Measurements from ENCODE around the gene ATP13A3. TPM values are rescaled to one million over a fixed set of nuclear protein-coding genes. Genes with fewer than 3 reads are reported as not detected.

ATP13A3 gene
- total RNA-seq, 1 experiment from 2014 or later = 121 TPM

- DNase-seq (ENCODE audit: low spot score) = no peak
- intact Hi-C loops (cut with micrococcal nuclease; ENCODE audit: unreplicated experiment) = no loop called here
- TF ChIP-seq EZH2 (IDR thresholded peaks at IDR 0.05; ENCODE audit: borderline replicate concordance, low read depth, low read length, poor library complexity, severe bottlenecking) (no peak), CTCF (conservative IDR thresholded peaks at IDR 0.05; ENCODE audit: low read depth, low read length) (no peak)
- H3K9me3 ChIP-seq (ENCODE audit: low read depth, low read length, poor library complexity, severe bottlenecking) = no peaks in the 10 kb centered on the region
- no peaks in the 10 kb centered on the region for H3K4me1 ChIP-seq (ENCODE audit: insufficient read depth, low read length, poor library complexity, severe bottlenecking)
- no peaks in the 10 kb centered on the region for H3K27me3 ChIP-seq (replicated peaks; ENCODE audit: insufficient read depth, low read depth, low read length, poor library complexity)
- POLR2A ChIA-PET (ENCODE audit: low non-redundant PET) = interaction anchor here (0.6 kb wide), 1 partner anchor 774 kb away, joined by 5 read pairs; no protein-coding TSS in a partner anchor
- CTCF ChIA-PET = interaction anchor here (0.5 to 0.7 kb wide), 2 partner anchors 190 to 1116 kb away, joined by 3 to 4 read pairs; no protein-coding TSS in a partner anchor
- no TSS peak for BruUV-seq (replicated peaks)
- H3K4me3 ChIP-seq (ENCODE audit: low read depth, low read length, poor library complexity, severe bottlenecking) = no peak overlapping the region
- H3K27ac ChIP-seq (ENCODE audit: low read depth, low read length, poor library complexity, severe bottlenecking) = no peak overlapping the region
- H3K36me3 ChIP-seq (ENCODE audit: insufficient read depth, low read length, poor library complexity, severe bottlenecking) = peaks cover 20% of the 10 kb centered on the region
These were observed 85.5 kb downstream of the ATP13A3 start for GRCh38 chr3:194401346-194401745.

- ChIA-PET POLR2A (ENCODE audit: low non-redundant PET) (no interaction called here), CTCF (no interaction called here)
- no peak for TF ChIP-seq CTCF (conservative IDR thresholded peaks at IDR 0.05; ENCODE audit: low read depth, low read length)
- TF ChIP-seq EZH2 (IDR thresholded peaks at IDR 0.05; ENCODE audit: borderline replicate concordance, low read depth, low read length, poor library complexity, severe bottlenecking) = no peak
- H3K27me3 ChIP-seq (replicated peaks; ENCODE audit: insufficient read depth, low read depth, low read length, poor library complexity) = no peaks in the 10 kb centered on the region
- no peak overlapping the region for H3K27ac ChIP-seq (ENCODE audit: low read depth, low read length, poor library complexity, severe bottlenecking)
- H3K9me3 ChIP-seq (ENCODE audit: low read depth, low read length, poor library complexity, severe bottlenecking) = no peaks in the 10 kb centered on the region
- H3K36me3 ChIP-seq (ENCODE audit: insufficient read depth, low read length, poor library complexity, severe bottlenecking) = peaks cover 14% of the 10 kb centered on the region
- peaks cover 12% of the 10 kb centered on the region for H3K4me1 ChIP-seq (ENCODE audit: insufficient read depth, low read length, poor library complexity, severe bottlenecking)
- no peak for DNase-seq (ENCODE audit: low spot score)
- BruUV-seq (replicated peaks) = no TSS peak
- H3K4me3 ChIP-seq (ENCODE audit: low read depth, low read length, poor library complexity, severe bottlenecking) = no peak overlapping the region
- intact Hi-C loops (cut with micrococcal nuclease; ENCODE audit: unreplicated experiment) = no loop called here
These were observed 86.9 kb downstream of the ATP13A3 start for GRCh38 chr3:194399874-194400411.

GRCh38 chr3:194399166-194399565 lies 87.6 kb downstream of the ATP13A3 start, which contains the start of gene GP5:
TSS of gene GP5 (minus strand) at chr3:194399266. CDS start at chr3:194398282, 984 bp downstream.
- DNase-seq (ENCODE audit: low spot score) = no peak
- intact Hi-C loops (cut with micrococcal nuclease; ENCODE audit: unreplicated experiment) = no loop called here
- TF ChIP-seq CTCF (conservative IDR thresholded peaks at IDR 0.05; ENCODE audit: low read depth, low read length) = no peak
- TF ChIP-seq EZH2 (IDR thresholded peaks at IDR 0.05; ENCODE audit: borderline replicate concordance, low read depth, low read length, poor library complexity, severe bottlenecking) = no peak
- no TSS peak for BruUV-seq (replicated peaks)
- POLR2A ChIA-PET (ENCODE audit: low non-redundant PET) = interaction anchor here (0.6 kb wide), 1 partner anchor 211 kb away, joined by 3 read pairs; no protein-coding TSS in a partner anchor
- H3K27me3 ChIP-seq (replicated peaks; ENCODE audit: insufficient read depth, low read depth, low read length, poor library complexity) = no peaks in the 10 kb centered on the region
- peaks cover 11% of the 10 kb centered on the region for H3K36me3 ChIP-seq (ENCODE audit: insufficient read depth, low read length, poor library complexity, severe bottlenecking)
- no peaks in the 10 kb centered on the region for H3K9me3 ChIP-seq (ENCODE audit: low read depth, low read length, poor library complexity, severe bottlenecking)
- H3K4me1 ChIP-seq (ENCODE audit: insufficient read depth, low read length, poor library complexity, severe bottlenecking) = peaks cover 18% of the 10 kb centered on the region
- no peak within 1 kb of the TSS for H3K4me3 ChIP-seq (ENCODE audit: low read depth, low read length, poor library complexity, severe bottlenecking)
- no peak within 1 kb of the TSS for H3K27ac ChIP-seq (ENCODE audit: low read depth, low read length, poor library complexity, severe bottlenecking)
- CTCF ChIA-PET = no interaction called here
